ENCODE data around the gene SPATA7.

SPATA7 gene

DNA sequence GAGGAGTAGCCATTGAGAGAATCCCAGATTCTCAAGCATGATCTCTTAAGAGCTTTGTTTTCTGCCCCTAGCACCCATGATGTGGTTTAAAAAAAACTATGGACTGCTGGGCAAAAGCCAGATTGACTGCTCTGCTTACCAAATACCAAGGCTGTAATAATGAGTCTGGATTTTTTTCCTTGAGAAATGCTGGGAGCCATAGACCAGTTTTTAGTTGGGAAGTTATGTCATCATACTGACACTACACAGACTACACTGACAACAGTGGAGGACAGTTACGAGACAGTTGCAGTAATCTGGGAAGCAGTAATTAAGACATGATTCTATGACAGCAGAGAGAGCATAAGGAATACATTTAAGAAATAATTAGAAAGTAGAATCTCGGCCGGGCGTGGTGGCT, 35.8 kb downstream of the SPATA7 start:
- no peak for DNase-seq

GRCh38 chr14:88422047-88422446, 36.6 kb downstream of the SPATA7 start:
- no peak for DNase-seq

DNA sequence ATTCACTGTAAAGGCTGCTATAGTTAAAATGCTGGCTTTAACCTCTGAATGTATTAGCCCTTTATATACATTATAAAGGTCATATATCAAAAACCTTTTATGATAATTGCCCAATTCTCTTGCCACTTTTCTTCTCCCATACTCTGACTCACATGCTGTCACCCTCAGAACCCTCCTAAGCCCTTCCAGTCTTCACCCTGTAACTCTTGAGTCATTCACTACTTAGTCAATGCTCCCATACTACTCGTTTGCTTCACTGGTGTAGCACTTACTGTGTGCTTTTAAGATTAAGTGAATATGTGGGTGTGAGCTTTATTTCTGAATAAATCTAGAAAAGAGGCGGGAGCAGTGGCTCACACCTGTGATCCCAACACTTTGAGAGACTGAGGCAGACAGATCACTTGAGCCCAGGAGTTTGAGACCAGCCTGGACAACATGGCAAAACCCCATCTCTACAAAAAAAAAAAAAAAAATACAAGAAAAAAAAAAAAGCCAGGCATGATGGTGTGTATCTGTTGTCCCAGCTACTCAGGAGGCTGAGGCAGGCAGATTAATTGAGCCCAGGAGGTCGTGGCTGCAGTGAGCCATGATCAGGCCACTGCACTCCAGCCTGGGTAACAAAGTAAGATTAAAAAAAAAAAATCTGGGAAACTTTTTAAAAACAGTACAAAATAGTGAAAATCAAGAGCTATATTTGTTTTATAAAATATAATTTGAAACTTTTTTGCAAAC, 37.6 kb downstream of the SPATA7 start:
- DNase-seq, result no peak

- no peak for DNase-seq
Measured at GRCh38 chr14:88424573-88424972, 39.1 kb downstream of the SPATA7 start.

GRCh38 chr14:88426271-88426670, 40.8 kb downstream of the SPATA7 start:
- no peak for DNase-seq

- DNase-seq, result no peak
Measured at GRCh38 chr14:88430976-88431375, 45.5 kb downstream of the SPATA7 start.

GRCh38 chr14:88437658-88438057, 52.2 kb downstream of the SPATA7 start:
- DNase-seq, result no peak

DNA sequence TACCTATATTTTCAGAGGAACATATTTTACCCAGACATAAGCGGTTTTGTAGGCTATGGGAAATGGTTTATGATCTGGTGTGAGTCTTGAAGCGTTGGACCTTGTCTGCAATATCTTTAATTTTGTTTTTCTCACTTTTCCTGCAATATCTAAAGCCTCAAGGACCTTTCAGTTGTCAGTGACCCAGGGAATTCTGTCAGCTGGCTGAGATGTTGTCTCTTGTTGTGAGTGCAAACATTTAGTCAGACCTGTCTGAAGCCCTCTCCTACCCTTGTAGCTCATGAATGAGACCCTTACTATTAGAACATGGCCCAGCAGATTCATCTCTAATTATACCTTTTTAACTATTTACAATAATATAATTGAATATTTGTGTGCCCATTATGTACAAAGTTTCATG, 53.6 kb downstream of the SPATA7 start:
- DNase-seq, result no peak

DNA sequence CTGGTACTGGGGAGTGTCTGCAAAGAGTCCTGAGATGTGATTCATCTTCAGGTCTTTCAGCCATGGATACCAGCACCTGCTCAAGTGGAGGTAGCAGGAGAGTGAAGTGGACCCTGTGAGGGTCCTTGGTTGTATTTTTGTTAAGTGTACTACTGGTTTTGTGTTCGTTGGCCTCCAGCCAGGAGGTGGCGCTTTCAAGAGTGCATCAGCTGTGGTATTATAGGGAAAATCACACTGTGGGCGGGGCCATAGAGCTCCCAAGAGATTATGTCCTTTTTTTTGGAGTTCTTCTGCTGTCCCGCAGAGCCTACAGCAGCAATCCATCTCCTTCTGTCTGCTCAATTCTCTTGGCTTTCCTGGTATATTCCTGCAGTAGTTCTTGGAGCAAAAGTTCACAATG, 66.8 kb downstream of the SPATA7 start:
- DNase-seq, result no peak

- no peak for DNase-seq
Measured at GRCh38 chr14:88454886-88455285, 69.4 kb downstream of the SPATA7 start.

- DNase-seq, result no peak
Measured at GRCh38 chr14:88463318-88463717, 77.9 kb downstream of the SPATA7 start.

DNA sequence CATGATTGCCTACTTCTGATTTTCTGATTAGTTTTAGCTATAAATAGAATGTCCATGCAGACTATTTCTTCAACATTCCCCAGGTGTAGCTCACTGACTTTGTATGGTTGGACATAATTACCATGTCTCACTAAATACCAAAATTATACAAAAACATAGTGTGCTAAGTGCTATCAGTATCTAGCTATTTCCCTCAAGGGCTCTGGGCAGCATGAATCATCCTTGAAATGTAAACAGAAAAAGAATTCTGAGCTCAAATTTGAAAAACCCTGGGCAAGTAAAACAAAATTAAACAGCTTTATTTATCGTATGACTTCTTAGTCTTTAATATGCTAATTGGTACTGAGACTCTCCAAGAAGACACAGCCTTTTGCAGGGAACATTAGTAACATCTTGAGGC, 82.9 kb downstream of the SPATA7 start:
- no peak for DNase-seq

GRCh38 chr14:88470542-88471440, 85.3 kb downstream of the SPATA7 start:
- no peak for DNase-seq

GRCh38 chr14:88473791-88474190, 88.3 kb downstream of the SPATA7 start:
- no peak for DNase-seq

GRCh38 chr14:88476214-88476774, 90.8 kb downstream of the SPATA7 start:
- DNase-seq, result no peak

- DNase-seq, result no peak
Measured at GRCh38 chr14:88476825-88477224, 91.4 kb downstream of the SPATA7 start.

GRCh38 chr14:88477513-88478250, 92.2 kb downstream of the SPATA7 start:
- no peak for DNase-seq

- no peak for DNase-seq
Measured at GRCh38 chr14:88478931-88479330, 93.5 kb downstream of the SPATA7 start.

DNA sequence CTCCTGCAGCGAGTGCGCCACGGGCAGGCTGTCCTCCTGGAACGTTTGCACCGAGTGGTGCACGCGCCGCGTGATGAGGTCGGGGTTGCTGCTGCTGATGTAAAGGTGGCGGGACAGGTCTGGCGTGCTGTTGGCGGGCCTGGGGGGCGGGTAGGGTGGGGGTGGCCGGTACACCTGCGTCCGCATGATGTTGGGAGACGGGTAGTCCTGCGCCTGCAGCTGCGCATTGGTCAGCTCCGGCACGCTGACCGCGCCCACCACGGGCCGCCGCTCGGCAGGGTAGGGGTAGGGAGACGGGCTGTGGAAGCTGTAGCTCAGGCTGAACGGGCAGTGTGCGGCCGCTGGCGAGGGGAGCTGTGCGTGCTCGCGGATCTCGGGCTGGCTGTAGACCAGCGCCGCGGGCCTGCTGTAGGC, 94.1 kb downstream of the SPATA7 start:
- no peak for DNase-seq

DNA sequence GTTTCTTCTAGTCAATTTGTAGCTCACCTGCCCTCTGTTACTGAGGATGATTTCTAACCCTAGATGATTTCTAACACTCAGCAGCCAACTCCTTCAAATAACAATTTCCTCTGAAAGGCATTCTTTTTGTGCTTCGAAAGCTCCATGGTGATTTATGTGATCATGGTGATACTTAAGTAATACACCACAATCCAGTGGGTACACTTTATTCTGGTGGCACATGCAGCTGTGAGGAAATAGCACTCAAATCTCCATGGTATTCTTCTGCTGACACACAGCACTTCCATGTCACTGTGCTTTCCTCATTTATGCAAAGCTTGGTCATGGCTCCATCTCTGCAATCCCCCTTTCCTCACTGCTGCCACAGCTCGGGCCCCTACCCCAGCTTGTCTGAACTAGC, 95.6 kb downstream of the SPATA7 start:
- no peak for DNase-seq

DNA sequence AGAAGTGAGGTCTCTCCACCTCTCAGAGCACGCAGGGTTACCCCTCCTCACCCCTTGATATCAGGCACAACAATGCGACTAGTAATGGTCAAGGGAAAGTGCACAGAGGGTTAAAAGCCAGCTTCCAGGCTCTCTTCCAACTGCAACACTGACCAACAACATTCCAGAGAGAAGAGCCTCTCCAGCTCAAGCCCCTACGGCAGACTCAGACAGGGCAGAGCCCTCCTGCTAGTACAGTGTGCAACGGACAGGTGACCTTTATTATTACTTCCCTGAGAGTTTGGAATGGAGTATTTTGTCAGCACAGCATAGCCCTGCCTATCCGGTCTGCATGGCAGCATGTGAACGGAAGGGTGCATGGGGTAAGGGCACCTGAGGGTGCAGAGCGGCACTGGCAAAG, 96.3 kb downstream of the SPATA7 start:
- no peak for DNase-seq

DNA sequence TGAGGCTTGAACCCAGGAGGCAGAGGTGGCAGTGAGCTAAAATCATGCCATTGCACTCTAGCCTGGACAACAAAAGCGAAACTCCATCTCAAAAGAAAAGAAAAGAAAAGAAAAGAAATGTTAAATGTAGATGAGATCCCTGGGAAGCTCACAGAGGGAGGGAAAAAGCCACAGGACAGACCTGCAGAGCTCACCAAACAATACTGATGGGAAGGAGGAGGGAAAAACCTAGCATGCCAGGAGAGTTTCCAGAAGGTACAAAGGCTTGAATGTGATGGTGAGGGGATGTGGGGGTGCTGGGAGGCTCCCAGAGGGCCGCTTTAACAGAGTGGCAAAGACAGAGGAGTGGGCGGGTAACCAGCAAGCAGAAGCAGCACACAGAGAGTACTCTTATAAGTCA, 97.1 kb downstream of the SPATA7 start:
- no peak for DNase-seq

Measured in midbrain (tissue), 1 donor.